GM19324 (cell line): ENCODE data around the gene COG5.
A peak's percentile ranks its signal among the peaks of the same experiment; 100 is the strongest.

Experiments
- ATAC-seq: cut with Tn5 transposase; IDR thresholded peaks from one replicate; pipeline ENCODE4 v1.9.1; 2021; ENCODE audit warnings: mild to moderate bottlenecking, moderate library complexity; ENCODE audit not compliant: unreplicated experiment, low FRiP score

Gene COG5

GRCh38 chr7:107563775-107564552, at the start of gene COG5, which contains the start of gene DUS4L:
Gene COG5, minus strand, starts transcription at chr7:107563920. Its CDS starts 24 bp downstream, at chr7:107563896.
Gene DUS4L, plus strand, starts transcription at chr7:107563971. Its CDS starts 3,100 bp downstream, at chr7:107567071.
- ATAC-seq: peak; percentile 96

DNA sequence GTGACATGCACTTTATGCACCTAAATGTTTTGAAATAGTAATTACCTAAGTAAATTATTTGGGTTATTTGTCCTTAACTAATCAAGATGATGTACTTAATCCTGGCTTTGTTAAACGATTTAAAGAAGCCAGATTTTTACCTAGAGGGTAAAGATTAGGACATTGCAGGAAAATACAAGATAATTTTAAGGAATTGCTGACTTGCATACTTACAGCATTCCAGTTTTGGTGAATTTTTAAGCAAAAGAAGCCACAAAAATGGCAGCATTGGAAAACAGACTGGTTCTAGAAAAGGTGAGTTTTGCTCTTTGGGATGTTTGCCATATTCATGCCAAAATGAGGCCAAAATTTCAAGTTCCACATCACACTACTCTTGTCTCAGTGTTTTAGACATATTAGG, 49.7 kb upstream of the COG5 start:
- no peak for ATAC-seq

- ATAC-seq: no peak
Measured at GRCh38 chr7:107610323-107610722, 46.6 kb upstream of the COG5 start.

GRCh38 chr7:107609811-107610261, 46.1 kb upstream of the COG5 start:
- no peak for ATAC-seq

- no peak for ATAC-seq
Measured at GRCh38 chr7:107606303-107606702, 42.6 kb upstream of the COG5 start.

DNA sequence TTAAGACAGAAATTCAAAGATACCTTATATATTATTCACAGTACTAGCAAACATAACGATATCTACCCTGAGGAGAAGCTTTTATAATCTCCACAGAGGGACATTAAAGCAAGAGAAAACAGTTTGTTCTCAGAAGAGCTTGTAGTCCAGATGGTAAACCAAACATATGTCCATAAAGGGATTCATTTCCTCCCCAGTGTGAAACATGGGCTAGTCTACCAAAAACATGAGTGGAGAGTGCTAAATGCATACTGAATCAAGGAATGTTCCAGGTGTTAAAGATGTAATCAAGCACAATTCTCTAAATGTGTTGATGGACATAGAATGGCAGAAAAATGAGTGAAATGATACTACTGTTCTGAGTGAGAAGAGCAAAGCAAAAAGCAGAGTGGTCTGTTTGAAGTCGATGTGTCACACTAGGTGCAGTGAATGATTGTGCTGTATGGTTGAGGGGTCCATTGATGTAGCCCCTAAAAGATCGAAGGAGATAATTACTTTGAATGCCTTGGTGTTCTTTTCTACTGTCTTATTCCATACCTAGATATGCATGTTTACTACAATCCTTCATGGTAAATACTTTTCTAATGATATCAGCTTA, 41.6 kb upstream of the COG5 start:
- no peak for ATAC-seq

GRCh38 chr7:107600816-107601215, 37.1 kb upstream of the COG5 start:
- ATAC-seq: no peak

- no peak for ATAC-seq
Measured at GRCh38 chr7:107599262-107599661, 35.5 kb upstream of the COG5 start.

GRCh38 chr7:107597953-107598352, 34.2 kb upstream of the COG5 start:
- ATAC-seq: no peak

DNA sequence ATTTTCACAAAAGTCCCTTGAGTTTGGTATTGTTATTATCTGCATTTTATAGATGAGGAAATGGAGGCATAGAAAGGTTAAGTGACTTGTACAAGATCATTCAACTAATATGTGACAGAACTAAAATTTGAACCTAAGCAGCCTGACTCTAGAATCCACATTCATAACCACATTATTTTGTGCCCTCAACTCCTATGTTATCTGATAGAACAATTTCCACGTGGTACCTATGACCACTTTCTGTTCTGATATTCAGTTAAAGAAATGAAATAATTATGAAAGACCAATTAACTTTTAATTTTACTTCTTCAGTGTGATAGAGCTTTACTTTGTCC, 33.8 kb upstream of the COG5 start:
- no peak for ATAC-seq

GRCh38 chr7:107596881-107597581, 33.3 kb upstream of the COG5 start:
- ATAC-seq: no peak

DNA sequence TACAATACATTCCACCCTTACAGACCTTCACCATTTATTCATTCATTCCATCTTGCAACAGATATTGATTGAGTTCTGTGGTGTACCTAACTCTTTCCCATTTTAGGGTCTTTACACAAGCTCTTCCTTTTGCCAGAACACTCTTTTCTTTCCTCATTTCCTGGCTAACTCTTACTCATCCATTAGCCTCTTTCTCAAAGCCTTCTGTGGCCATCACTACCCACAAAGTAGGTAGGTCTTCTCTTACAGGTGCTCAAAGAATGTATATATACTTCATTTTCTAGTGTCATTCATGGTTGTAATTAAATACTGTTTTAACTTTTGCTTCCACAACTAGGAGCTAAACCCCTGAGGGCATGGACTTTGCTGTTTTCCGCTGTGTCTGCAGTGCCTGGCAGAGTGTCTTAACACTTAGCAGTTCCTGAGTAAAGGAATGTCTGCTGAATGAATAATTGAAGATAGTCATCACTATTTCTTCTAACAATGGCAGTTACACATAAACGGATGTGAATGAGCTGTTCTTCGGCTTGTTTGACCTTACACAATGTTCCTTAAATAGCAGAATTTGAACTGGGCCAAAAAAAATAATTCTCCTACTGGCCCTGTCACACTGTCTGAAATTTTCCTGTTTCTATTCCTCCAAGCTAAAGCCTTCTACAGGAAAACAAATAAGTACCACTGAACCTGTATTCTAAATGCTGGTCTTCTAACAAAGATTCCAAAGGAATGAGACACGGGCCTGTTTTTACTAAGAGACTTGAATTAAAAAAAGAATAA, 31.4 kb upstream of the COG5 start:
- no peak for ATAC-seq

DNA sequence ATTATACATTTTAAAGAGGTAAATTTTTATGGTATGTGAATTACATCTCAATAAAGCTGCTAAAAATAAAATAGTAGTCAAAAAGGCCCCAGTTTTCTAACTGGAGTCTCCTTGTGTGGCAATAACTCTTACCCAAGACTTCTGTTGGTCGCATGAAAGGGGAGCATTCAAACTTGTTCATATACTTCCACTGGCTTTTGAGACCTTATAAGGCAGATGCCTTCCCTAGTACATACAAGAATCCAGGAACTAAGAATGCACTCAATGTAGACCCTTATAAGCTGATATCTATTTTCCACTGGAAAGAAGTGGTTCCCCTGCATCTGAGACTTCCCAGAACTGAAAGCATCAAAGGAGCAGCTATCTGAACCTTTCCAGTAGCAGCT, 29.3 kb upstream of the COG5 start:
- no peak for ATAC-seq

GRCh38 chr7:107592361-107593024, 28.8 kb upstream of the COG5 start:
- ATAC-seq: no peak

DNA sequence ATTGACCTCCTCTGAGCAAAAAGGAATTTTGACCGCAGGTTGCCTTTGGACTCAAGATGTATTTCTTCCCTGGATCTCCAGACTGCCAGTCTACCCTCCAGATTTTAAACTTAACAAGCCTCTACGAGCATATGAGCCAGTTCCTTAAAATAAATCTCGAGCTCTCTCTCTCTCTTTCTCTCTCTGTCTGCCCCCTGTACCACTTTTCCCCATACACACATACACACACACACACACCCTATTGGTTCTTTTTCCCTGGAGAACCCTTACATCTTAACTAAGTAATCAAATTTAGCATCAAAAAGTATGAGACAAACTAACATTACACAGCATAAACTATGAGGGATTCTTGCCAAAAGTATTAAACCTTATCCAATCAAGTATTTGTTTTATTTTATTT, 27.7 kb upstream of the COG5 start:
- no peak for ATAC-seq

DNA sequence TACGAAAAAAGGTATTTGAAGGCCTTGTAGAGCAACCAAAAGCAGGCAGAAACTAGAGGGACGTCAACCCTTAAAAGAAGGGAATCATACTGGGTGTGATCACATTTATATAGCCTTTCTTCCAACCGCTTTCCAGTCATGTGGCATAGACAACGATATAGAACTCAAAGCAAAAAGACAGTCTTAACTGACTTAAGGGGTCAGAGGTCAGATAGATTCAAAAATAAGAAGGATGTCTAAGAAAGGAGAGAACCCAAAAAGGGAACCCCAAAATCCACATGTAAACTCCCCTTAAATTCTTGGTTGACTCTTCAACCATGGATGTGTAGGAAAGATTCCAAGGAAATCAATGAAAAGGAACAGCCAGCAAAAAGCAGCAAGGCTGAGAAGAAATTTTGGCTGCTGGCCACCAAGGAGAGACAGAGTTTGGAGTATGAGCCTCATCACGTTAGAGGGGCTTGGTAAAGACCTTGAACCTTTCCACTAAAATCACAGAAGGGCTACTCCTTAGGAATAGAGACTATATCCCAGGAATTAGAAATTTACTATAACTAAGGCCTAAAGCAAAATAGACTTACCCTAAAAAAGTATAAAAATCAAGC, 24.9 kb upstream of the COG5 start:
- ATAC-seq: no peak

- ATAC-seq: no peak
Measured at GRCh38 chr7:107584716-107585115, 21.0 kb upstream of the COG5 start.

GRCh38 chr7:107582875-107583274, 19.2 kb upstream of the COG5 start:
- no peak for ATAC-seq

DNA sequence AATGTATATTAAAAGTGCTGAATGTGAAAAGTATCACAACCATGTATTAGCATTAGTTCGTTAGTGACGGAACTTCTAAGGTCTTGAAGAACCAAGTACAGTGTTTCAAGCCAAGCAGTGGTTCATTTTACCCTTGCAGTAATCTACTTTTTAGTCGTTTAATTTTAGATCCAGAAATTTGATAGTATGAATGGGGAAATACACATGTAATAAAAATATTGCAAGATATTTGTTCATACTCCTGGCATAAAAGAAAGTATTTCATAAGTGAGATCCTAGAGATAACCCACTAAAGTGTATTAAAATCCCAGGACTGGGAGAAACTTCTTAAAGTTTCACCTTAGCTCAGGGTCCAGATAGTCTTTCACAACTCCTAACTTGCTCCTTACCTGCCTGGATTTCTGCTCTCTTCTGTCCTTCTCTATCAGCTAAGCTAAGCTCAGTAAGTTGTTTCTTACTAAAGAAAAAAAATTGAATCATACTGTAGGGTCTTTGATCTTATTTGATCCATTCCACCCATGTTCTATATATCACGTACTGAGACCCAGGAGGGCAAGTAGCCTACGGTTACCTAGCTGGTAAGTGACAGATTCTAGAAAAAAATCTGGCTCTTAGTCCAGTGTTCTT, 17.8 kb upstream of the COG5 start:
- no peak for ATAC-seq
